HG03025 (cell line): ENCODE results near the gene DGKD.
"Not testable (repeated sequence)": the region's sequence is repeated elsewhere in the genome, so short reads cannot be mapped to it uniquely, and the experiment has no call there.

Source experiments
- ATAC-seq: cut with Tn5 transposase; IDR thresholded peaks from one replicate; pipeline ENCODE4 v1.9.1; 2021; ENCODE audit warnings: mild to moderate bottlenecking, moderate library complexity; ENCODE audit not compliant: unreplicated experiment, low FRiP score

Gene DGKD

DNA sequence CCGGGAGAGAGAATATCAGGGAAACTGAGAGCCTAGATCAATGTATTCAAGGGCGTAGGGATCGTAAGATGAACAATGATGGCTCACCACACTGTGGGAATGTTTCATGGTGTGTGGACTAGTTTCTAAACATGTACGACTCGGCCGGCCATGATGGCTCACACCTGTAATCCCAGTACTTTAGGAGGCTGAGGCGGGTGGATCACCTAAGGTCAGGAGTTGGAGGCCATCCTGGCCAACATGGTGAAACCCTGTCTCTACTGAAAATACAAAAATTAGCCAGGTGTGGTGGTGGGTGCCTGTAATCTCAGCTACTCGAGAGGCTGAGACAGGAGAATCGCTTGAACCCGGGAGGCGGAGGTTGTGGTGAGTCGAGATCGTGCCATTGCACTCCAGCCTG, 18.2 kb upstream of the DGKD start:
- not testable (repeated sequence) for ATAC-seq

DNA sequence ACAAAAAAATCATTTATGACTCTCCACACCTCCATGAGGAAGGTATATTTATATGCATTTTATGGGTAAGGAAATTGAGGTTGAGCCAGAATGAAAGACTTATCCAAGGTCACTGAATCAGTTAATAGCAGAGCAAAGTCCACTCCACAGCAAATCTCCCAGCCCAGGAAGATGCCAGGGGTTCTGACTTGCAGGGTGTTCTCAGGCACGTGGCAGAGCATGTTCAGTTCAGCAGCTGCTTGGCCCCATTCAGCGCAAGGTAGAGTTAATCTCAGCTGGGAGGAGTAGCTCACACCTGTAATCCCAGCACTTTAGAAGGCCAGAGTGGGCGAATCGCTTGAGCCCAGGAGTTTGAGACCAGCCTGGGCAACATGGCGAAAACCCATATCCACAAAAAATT, 17.8 kb upstream of the DGKD start:
- no peak for ATAC-seq

DNA sequence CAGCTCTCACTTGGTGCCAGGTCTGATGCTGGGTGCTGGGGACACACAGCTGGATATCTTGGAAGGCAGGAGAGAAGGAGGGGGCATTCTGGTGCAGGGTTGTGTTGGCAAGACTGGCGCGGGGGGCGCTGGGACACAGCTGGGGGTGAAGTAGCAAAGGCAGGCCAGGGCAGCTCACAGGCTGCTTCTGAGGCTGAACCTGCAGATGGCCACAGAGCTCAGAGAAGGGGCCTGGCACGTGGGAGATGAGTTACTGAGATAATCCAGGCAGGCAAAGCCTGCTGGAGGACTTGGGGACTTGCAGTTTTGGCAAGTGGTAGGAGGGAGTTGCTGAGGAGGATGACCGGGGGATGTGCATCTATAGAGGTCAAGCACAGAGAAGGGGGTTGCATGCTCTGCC, 16.2 kb upstream of the DGKD start:
- ATAC-seq: no peak

DNA sequence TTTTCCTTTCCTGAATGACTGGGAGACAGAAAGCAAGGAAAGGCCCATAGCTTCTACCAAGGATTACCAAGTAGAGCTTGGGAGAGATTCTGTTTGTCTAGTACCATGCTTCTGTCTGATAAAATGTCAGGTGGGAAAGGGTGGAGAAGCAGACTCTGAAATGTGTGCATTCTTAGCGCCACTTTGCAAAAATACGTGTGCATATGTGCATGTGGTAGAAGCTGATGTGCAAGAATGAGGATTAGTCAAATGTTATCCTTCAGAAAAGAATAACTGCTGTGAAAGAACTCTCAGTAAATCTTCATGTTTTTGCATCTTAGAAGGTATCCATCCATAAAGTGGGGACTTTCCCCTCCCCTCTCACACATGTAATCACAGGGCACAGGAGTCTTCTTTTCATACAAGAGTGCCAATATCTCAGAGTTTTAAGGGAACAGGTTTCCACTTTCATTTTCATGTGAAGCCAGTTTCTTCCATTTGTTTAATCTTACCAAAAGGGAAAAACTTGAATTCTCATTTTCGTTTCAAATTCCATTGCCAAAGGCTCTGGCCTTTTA, 15.4 kb upstream of the DGKD start:
- no peak for ATAC-seq

DNA sequence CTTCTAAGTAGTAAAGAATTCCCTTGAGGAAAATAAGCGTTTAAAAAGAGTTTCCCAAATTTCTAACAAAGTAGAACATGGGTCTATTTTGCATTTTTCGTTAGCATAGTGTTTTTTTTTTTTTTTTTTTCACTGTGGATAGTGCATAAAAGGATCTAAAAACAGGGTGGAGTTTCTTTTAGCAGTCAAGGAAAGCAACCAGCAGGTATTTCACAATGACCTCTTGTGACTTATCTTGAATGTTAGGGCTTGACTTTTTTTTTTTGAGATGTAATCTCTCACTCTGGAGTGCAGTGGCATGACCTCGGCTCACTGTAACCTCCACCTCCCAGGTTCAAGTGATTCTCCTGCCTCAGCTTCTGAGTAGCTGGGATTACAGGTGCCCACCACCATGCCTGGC, 14.9 kb upstream of the DGKD start:
- no peak for ATAC-seq

DNA sequence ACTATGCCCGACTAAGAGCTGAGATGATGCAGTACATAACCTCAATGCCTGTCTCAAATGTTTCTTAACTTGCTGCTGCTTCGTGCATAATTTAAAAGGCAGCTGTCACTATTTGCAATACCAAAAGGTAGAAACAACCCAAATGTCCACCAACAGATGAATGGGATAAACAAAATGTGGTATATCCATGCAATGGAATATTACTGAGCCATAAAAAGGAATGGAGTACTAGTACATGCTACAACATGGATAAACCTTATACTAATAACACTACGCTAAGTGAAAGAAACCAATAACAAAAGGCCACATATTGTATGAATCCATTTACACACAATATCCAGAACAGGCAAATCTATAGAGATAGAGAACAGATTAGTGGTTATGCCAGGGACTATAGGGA, 13.0 kb upstream of the DGKD start:
- ATAC-seq: no peak

DNA sequence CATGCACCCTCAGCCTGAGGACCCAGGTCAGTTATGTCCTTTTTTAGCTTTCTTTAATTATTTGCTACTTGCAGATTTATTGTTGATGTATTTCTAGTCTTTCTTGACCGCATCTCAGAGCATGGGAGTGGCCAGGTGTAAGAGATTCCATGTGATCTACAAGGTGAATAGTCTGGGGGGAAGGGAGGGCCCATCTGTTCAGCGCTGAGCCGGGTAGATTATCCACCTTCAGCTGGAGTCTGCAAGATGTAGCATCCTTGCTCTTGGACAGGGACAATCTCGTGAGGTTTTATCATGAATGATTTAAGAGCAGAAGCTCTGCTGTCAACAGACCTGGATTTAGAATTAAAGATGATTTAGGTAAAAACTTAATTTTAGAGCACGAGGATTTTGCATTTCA, 12.0 kb upstream of the DGKD start:
- no peak for ATAC-seq

DNA sequence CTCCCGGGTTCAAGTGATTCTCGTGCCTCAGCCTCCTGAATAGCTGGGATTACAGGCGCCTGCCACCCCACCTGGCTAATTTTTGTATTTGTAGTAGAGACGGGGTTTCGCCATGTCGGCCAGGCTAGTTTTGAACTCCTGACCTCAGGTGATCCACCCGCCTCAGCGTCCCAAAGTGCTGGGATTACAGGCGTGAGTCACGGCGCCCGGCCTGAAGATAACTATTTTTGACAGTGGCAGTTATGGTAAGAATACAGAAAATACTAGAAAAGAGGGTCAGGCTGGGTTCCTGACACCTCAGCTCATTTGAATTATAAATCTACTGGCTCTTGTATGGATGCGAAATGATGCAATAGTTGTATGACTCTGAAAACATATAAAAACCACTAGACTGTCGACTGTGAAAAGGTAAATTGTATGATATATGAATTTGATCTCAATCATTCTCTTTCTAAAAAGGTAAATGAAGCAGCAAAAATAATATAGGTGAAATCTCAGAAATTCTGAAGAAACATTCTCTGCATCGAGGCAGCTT, 11.1 kb upstream of the DGKD start:
- no peak for ATAC-seq

DNA sequence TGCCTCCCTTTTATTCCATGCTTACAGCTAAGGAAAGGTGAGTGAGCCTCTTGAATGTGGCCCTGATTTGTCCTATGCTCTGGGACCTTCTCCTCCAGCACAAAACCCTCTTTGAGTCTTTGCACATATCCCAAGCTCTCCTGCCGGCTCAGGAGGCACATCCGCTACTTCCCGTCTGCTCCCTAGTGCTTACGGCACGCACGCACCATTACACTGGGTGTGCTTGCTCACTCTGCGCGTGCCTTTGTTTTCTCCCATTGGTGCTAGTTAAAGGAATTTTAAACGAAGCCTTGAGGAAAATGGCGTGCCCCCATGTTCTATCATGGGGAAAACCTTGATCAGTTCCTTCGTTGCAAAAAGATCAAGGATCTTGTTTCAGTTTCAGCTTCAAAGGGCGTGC, 7.9 kb upstream of the DGKD start:
- no peak for ATAC-seq

DNA sequence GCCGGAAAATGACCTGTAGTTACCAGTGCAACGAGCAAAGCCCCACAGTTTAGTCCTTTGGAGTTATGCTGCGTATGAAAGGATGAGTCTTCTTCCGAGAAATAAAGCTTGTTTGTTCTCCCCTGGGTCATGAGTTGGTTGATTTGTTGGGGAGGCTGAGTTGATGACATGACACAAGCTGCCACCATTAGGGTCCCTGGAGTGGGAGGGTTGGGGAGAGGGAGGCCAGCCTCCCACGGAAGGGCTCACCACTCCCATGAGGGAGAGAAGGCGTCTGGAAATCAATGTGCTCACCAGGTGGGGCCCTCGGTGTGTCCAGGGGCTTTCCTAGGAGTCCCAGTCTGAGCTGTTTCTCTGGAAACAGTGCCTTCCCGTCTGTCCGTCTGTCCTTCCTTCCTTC, 7.4 kb upstream of the DGKD start:
- ATAC-seq: no peak

DNA sequence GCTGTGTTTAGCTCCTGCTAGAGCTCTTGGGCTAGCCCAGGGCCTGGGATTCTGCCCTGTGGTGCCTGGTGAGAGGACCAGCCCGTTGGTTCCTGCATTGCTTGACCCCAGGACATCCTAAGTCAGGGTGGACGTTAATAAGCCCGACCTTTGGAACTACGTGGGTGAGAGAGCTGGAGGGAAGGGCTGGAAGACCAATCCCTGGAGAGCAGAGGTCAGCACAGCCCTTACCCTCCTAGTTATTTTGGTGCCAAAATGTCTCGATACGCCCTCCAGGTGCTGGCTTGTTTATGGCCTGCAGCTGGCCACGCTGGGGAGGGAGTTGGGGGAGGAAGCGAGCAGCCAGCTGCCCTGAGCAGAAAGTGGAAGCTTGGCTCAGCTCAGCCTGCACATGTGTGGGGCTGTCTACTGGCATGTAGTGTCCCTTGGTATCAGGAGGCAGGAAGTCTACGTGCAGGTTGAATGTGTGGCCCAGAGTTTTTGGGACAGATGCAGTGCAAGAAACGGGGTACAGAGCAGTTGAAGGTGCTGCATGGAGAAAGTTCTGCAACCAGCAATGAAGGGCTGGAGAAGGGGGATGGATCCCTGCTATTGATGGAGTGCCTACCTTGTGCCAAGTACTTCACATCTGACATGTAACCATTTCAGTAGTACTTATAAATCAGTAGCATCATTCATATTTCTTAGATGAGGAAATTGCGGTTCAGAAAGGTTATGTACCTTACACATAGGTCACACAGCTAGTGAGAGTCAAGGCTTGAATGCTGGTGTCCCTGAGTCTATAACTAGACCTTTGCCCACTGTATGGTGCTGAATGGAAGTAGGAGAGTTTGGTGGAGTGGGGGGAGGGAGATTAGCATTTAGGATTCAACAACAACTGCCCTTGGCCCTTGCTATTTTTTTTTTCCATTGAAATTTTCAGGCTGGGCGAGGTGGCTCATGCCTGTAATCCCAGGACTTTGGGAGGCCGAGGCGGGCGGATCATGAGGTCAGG, 5.0 kb upstream of the DGKD start:
- ATAC-seq: peak; percentile 59

DNA sequence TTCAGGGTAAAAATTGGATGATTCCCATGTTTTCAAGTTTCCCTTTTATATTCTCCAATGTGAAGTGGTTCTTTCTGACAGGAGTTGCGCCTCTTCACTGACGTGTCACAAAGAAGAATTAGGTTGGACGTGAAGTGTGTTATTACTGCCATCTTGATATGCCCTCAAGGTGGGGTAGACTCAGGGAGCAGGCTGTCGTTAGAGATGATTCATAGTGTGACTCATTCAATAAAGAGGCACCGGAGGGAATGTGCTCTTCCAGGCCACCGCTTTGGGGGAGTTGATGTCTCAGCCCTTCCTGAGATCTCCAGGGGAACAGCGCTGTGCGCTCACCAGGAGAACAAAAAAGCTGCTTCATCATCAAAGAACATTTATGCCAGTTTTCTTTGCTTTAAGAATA, 3.6 kb upstream of the DGKD start:
- ATAC-seq: no peak

DNA sequence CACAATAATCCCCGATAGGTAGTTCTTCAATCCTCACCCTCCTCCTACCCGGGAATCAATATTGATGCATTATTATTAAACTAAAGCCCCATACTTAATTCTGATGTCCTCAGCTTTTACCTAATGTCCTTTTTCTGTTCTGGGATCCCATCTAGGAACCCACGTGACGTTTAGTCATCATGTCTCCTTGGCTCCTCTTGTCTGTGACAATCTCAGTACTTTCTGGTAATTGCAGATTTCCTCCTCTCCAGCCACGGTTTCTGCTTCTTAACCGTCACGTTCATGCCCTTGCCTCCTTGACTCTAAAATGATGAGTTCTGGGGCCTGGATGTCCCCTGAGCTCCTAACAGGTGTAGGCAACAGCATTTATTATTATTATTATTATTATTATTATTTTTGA, 2.9 kb upstream of the DGKD start:
- ATAC-seq: no peak

DNA sequence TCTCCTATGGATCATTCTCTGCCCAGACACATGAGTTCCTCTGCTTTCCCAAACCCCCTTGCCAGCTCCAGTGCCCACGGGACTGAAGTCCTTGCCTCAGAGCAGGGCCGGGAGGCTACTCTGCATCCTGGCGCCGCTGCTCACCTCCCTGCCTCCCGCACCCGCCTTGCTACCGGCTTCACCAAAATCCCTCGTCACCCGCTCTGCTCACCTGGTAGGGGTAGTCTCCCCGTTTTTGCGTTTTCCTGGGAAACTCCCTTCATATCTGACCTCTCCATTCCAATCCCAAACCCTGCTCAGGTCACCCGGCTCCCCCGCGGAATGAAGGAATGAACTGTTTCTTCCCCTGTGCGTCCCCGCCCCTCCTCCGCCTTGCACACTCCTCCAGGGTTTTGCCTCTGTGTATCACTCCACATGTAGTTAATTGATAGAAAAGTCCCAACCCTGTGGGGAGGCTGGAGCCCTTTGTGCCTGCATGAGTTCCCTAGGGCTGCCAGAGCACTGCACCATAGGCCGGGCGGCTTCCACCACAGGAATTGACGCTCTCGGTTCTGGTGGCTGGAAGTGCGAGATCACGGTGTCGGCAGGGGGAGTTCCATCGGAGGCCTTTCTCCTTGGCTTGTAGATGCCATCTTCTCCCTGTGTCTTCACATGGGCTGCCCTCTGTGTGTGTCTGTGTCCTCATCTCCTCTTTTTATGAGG, 2.0 kb upstream of the DGKD start:
- no peak for ATAC-seq

DNA sequence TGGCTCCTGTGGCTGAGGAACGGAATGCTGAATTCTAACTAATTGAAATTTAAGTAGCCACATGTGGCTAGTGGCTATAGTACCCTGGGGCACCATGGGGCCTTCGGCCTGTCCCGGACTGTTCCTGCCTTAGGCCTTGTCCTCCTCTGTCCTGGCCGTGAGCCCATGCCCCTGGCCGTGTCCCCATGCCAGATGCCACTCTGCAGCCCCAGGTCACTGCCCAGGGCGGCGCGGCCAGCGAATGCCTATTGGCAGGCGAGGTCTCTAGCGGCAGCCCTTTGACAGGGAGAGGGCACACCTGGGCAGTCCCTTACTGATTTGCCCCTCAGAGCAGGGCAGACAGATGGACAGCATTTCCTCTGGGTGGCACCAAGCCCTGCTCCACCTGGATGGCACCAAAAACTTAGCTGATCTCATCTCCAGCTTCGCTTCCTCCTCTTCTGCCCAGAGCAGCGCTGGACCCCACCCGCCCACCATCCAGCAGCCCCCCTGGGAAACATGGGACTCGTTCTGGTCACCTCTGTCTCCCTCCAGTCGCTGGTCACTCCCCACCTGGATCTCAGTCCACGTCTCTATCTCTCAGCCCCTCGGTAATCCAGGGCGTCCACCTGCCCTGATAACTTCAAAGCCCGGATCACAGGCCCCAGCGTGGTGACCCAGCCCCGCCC, 1.1 kb upstream of the DGKD start:
- peak; percentile 6 for ATAC-seq

DNA sequence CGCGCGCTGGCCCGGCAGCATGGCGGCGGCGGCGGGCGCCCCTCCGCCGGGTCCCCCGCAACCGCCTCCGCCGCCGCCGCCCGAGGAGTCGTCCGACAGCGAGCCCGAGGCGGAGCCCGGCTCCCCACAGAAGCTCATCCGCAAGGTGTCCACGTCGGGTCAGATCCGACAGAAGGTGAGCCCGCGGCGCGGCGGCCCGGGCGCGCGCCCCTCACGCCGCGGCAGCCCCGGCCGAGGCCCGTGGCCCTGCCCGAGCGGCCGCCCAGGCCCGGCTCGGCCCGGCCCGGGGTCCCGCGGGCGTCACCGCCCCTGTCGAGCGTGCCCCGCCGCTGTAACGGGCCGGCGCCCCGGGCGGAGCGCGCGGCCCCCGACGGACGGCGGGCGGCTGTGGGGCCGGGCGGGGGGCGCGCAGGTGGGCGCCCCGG, 218 bp downstream of the DGKD start:
- peak; percentile 45 for ATAC-seq

DNA sequence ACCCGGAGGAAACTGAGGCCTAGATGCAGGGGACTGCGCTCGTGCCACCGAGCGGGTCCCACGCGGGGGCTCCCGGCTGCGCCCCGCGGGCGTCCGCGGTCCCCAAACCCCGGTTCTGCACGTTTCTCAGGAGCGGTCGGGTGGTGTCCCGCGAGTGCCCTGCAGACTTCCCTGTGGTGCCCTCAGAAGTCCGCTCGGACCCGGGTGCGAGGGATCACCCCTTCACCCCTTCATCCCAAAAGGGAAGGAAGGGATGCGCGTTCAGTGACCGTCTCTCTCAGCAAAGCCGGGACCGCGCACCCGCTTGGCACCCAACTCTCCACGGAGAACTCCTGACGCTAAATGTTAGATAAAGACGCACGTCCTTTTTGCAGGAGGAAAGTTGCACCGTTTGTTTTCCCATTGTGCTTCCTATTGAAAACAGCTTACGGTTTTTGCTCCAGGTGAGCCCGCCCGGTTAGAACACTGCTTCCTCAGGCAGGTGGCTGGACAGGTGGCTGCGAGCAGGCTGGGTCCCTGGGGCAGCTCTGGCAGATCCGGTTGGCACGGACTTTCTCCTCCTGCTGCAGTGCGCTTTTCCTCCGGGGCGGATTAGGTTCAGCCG, 779 bp downstream of the DGKD start:
- ATAC-seq: no peak

DNA sequence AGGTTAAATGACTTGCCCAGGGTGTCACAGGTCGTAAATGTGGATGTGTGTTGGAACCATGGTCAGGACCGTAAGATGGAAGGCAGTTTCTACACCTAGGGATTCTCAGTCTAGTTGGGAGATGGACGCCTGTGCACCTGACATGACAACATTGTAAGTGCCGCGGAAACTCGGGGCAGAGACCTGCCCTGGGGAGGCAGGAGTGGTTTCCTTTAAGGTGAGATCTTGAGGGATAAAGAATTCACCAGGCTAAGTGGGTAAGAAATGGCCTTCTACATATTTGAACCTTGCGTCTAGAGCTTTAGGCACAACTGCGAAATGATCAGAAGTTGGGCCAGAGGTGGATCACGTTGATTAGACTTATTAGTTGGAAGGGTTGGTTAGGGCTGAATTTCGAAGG, 1.6 kb downstream of the DGKD start:
- ATAC-seq: no peak

DNA sequence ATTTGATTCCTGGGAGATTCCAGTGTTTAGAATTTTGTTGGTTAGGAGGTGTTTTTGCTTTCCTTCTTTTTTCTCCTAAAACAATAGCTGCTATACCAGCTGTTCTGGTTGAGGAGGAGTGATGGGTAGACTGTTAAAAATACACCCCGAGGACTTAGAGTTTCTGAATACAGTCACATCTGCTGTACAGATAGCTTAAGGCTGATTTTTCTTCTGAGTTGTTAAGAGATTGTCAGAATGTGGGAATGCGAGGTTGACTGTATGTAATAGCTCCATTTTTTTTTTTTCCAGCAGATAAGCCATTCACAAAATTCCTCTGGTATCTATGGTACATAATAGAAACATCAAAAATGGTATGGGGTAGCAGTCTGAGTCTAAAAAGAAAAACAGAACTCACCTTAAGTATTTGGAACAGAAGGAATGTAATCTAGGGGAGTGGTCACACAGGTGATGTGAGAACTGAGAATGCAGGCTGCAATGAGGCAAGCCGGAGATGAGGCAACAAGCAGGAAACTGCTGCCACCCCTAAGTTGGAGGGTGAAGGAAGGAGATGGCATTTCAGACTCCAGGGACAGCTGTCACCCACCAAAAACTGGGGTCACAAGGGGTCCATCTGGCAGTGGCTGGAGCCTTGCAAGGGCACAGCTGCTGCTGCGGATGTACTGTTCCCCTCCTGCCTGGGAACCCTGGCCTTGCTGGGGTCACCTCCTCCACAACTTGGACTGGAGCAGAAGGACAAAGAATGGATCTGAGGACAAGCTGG, 2.4 kb downstream of the DGKD start:
- no peak for ATAC-seq

DNA sequence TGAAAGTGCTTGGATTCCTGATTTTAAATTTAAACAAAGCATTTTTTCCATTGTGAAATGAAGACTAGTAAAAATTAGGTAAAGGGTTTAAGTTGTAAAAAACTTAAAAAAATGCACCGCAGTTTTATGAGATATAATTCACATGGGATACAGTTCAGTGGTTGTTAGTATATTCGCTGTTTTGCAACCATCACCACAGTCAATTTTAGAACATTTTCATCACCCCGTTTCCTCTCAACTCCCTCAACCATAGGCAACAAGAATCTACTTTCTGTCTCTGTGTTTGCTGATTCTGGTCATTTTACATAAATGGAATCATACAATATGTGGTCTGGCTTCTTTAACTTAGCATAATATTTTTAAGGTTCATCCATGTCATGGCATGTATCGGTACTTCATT, 4.0 kb downstream of the DGKD start:
- no peak for ATAC-seq
